Rectal smooth muscle tissue (tissue), 1 donor: ENCODE measurements around the gene ST6GALNAC6.
A peak's percentile ranks its signal among the peaks of the same experiment; 100 is the strongest.
"Not testable (repeated sequence)": the region's sequence is repeated elsewhere in the genome, so short reads cannot be mapped to it uniquely, and the experiment has no call there.

ENCODE experiments used
- H3K27ac ChIP-seq: one replicate; pipeline ENCODE4 v1.7.0; 2013; ENCODE audit warnings: low read depth, low read length, inconsistent platforms
- H3K27me3 ChIP-seq: one replicate; pipeline ENCODE4 v1.7.0; 2013; ENCODE audit warnings: low read length; ENCODE audit not compliant: control insufficient read depth, insufficient read depth
- H3K36me3 ChIP-seq: one replicate; pipeline ENCODE4 v1.7.0; 2013; ENCODE audit warnings: low read length; ENCODE audit not compliant: control insufficient read depth, insufficient read depth
- H3K4me1 ChIP-seq: one replicate; pipeline ENCODE4 v1.7.0; 2013; ENCODE audit warnings: low read length; ENCODE audit not compliant: control insufficient read depth, insufficient read depth
- H3K4me3 ChIP-seq: one replicate; pipeline ENCODE4 v1.7.0; 2013; ENCODE audit warnings: low read length
- H3K9ac ChIP-seq: one replicate; pipeline ENCODE4 v1.7.0; 2013; ENCODE audit warnings: low read length

ST6GALNAC6 gene

DNA sequence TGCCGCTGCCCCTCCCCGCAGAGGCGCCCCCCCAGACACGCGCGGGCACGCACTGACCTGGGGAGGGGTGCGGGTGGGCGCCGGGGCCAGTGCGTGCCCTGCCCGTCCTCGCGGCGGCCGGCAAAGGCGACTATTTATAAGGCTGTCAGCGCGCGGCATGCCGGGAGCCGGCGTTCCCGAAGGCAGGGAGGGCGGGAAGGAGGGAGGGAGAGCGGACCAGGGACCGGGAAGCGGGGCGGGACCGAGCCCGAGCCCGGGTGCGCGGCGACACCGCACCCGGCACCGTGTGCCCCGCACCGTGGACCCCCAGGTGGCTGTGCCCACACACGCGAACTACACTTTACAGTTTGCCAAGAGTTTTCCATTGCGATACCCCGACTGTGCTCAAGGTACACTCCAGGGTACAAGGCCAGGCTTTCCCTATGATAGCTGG lies 21.8 kb downstream of the ST6GALNAC6 start, which contains the start of gene AK1:
Gene AK1 (minus strand): TSS at position 110 of the 433 bp plus-strand sequence. CDS start 3,058 bp downstream, outside the sequence.
- H3K4me3 ChIP-seq, result peak within 1 kb of the TSS; percentile 77
- peaks cover under 1% of the 10 kb centered on the region for H3K36me3 ChIP-seq
- peak within 1 kb of the TSS; percentile 77 for H3K9ac ChIP-seq
- peaks cover 32% of the 10 kb centered on the region for H3K4me1 ChIP-seq
- H3K27ac ChIP-seq, result peak within 1 kb of the TSS; percentile 74
- H3K27me3 ChIP-seq, result no peaks in the 10 kb centered on the region

DNA sequence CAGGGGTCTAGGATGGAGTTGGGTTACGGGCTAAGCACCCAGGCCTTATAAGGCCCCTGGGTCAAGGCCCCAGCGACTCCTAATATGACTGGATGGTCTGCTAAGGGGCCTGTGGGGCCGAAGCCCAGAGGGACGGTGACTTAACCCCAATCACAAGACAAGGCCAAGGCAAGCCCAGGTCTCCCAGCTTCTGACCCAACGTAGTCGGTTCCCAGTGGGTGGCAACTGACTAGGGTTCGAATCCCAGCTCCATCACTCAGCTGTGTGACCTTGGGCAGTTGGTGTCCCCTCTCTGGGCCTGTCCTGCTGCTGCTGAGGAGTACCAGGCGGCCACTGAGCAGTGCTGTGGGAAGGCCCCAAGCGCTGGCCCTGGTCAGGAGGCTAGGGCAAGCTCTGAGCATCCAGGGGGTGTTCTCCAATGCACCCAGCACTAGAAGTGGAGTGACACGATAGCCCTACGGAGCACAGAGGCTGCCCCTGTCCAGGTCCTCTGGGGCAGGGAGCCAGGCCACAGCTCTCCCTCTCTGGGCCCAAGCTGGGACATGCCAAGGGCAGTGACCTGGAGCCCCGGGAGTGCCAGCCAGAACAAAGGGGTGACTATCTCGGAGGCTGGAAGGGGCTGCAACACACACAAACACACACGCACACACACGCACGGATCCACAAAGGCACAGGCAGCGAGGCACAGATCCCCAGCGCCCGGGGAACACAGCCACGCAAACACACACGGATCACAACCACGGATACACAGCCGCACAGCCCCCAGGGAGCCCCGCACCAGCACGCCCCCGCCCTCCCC lies 22.4 kb downstream of the ST6GALNAC6 start:
- H3K36me3 ChIP-seq, result peaks cover 3% of the 10 kb centered on the region
- H3K4me3 ChIP-seq, result peak overlapping the region; percentile 77
- H3K9ac ChIP-seq, result peak overlapping the region; percentile 77
- peak overlapping the region; percentile 74 for H3K27ac ChIP-seq
- peaks cover 32% of the 10 kb centered on the region for H3K4me1 ChIP-seq
- H3K27me3 ChIP-seq, result no peaks in the 10 kb centered on the region

DNA sequence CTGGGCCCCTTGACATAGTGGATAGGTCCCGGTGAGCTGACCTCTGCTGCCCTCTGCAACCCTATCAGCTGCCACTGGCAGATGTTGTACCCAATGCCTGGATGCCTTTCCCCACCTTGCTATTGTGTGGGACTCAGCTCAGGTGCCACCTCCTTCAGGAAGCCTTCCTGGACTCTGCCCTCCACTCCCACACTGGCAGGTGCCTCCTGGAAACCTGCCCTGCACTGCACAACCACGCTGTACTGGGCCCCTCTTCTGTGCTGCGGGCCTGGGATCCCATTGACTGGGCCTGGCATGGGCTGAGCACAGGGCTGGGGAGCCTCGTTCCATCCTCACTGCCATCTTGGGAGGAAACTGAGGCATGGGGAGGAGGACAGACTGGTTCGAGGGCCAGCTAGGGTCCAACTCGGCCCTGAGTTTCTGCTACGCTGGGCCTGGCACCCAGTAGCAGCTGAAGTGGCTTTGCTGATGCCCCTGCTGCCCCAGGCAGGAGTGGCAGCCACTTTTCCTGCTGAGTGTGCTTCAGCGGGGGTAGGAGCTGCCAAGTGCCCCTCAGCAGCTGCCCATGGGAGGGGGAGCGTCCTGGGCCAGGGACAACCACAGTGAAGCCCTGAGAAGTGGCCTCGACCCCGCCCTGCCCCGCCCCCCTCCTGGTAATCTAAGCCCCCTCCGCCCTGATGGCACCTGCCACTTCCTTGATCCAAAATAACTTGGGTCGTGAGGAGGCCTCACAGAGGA lies 23.2 kb downstream of the ST6GALNAC6 start:
- Histone ChIP-seq H3K27me3 (no peaks in the 10 kb centered on the region), H3K27ac (peak overlapping the region; percentile 34), H3K4me3 (peak overlapping the region; percentile 77), H3K36me3 (peaks cover 6% of the 10 kb centered on the region), H3K9ac (no peak overlapping the region), H3K4me1 (peaks cover 32% of the 10 kb centered on the region)

DNA sequence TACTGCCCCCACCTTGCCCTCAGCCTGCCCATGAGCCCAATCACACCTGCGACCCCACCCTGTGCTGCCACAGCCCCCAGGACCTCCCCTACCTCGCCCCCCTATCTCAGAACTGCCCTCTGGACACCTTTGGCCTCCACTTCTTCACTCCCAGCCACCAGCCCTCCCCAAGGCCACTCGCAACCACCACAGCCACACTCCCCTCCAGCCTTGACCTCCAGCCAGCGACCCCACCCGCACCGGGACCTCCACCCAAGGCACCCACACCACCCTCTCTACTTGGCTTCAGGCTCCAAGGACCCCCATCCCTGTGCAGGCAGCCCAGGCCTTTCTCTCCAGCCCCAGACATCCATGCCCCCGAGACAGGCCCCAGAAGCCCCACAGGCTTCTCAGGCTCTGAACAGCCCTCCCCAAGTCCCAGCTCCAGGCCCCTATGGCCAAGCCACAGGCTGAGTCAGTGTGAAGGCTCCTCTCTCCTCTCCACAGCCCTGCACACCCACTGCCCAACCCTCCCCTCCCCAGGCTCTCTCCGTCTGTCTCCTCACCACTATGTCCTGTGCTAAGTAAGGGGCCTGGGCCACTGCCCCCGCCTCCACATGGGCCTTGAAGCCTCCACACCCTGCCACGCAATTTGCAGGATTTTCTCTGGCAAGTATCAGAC lies 24.0 kb downstream of the ST6GALNAC6 start:
- peaks cover 11% of the 10 kb centered on the region for H3K36me3 ChIP-seq
- peaks cover 32% of the 10 kb centered on the region for H3K4me1 ChIP-seq
- no peak overlapping the region for H3K9ac ChIP-seq
- H3K4me3 ChIP-seq, result peak overlapping the region; percentile 9
- H3K27me3 ChIP-seq, result no peaks in the 10 kb centered on the region
- H3K27ac ChIP-seq, result peak overlapping the region; percentile 34

DNA sequence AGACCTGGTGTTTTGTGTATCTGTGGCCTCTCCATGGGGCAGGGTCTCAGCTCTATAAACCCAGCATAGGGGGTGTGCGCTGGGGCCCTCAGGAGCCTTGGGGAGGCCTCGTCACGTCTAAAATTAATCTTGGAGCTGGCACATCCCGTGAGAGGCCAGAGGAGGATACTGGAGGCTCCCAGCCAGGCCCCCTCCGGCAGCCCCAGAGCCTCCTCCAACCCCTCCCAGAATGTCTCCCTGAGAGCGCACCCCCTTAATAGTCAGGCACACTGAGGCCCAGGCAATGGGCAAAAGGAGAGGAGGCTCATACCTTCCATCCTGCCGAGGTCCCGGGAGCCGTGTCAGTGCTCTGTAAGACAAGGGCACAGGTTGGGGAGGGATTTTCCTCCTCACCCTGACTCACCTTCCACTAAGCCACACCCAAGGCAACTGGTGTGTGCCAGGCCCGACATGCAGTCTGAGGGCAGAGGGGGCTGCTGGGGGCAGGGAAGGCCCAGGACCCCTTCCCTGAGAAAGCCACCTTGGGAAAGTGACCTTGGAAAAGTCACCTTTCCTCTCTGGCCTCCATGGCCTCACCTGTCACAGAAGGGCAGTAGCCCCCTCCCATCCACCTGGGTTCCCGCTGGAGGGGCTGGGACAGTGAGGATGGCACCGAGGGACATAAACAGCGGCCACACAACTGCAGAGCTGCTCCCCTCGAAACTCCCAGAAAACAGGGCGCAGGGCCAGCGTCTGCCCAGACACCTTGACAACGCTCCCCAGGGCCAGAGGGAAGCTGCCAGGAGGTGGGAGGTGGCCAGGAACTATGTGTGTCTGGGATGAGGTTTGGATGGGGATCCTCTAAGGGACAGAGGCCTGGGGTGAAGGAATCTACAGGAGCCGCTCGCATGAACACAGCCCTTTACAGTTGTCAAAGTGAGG lies 24.8 kb downstream of the ST6GALNAC6 start:
- Histone ChIP-seq H3K4me1 (peaks cover 32% of the 10 kb centered on the region), H3K9ac (no peak overlapping the region), H3K27me3 (no peaks in the 10 kb centered on the region), H3K4me3 (peak overlapping the region; percentile 40), H3K36me3 (peaks cover 13% of the 10 kb centered on the region), H3K27ac (peak overlapping the region; percentile 21)

DNA sequence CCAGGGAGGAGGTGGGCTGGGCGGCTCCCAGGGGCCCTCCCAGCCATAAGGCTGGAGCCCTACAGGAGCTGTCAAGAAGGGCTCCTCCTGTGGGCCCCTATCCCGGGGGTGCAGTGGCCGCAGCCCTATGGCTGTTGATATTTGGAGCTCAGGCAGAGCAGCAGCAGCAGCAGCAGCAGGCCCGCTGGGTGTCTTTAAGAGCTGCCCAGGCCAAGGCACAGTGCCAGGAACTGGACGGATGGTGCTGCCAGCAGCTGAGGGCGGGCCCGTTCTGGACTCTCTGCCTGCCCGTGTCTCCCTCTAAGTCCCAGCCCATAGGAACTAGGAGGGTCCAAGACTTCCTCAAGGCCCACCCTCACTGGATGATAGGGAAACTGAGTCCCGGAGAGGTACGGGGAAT lies 25.5 kb downstream of the ST6GALNAC6 start:
- Histone ChIP-seq H3K4me1 (peaks cover 32% of the 10 kb centered on the region), H3K27me3 (no peaks in the 10 kb centered on the region), H3K27ac (peak overlapping the region; percentile 21), H3K9ac (no peak overlapping the region), H3K36me3 (peaks cover 16% of the 10 kb centered on the region), H3K4me3 (peak overlapping the region; percentile 40)

DNA sequence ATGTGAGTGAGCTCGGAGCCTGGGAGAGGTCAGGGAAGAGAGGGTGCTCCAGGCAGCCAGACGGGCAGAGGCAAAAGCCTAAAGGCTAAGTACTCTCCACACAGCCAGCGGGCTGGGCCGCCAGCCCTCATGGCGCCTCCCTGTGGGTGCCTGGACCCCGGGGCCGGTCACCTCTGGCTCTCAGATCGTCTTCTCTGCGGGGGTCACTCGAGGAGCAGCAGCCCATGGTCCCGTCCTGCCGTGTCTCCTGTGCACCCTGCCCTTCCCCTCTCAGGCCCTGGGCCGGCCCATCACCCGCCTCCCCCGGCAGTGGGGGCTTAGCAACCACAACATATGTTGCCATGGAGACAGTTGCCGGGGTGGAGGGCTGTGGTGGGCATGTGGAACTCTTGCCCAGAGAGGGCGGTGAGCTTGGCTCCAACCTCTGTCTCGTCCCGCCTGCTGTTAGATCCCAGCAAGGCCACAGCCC lies 26.1 kb downstream of the ST6GALNAC6 start:
- no peak overlapping the region for H3K27ac ChIP-seq
- peak overlapping the region; percentile 27 for H3K4me3 ChIP-seq
- peaks cover 31% of the 10 kb centered on the region for H3K4me1 ChIP-seq
- H3K9ac ChIP-seq, result no peak overlapping the region
- no peaks in the 10 kb centered on the region for H3K27me3 ChIP-seq
- peaks cover 20% of the 10 kb centered on the region for H3K36me3 ChIP-seq

DNA sequence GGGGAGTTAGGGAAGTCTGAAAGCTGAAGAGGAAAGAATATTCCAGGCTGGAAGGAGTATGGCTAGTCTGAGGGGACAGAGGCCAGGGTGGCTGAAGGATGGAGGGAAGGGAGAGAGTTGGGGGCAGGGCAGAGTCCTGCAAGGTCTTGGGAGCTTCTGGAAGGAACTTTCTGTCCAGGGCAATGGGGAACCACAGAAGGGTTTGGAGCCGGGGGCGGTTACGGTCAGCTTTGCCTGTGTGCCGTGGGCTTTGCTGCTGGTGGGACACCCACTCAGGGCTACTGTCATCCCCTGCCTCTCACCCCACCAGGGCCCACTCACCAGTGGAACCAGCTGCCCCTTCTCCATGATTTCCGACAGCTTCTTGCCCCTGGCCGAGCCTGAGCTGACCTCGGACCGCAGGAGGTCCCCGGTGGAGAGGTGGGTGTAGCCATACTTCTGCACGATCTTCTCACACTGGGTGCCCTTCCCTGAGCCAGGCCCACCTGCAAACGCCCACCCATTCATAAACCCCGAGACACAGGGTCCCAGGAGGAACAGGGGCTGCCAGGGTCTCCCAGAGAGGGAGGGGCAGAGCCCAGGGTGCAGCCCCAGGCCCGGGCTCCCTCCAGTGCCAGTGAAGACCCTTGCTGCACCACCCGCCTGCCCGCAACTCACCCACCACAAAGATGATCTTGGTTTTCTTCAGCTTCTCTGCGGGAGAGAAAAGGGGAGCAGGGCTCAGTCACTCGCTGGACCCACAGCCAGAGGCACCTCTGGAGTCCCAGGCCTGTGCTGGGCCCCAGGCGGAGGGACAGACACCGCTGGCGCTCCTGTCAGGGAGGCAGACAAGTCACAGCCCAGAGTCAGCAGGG lies 26.8 kb downstream of the ST6GALNAC6 start:
- H3K4me1 ChIP-seq, result peaks cover 26% of the 10 kb centered on the region

DNA sequence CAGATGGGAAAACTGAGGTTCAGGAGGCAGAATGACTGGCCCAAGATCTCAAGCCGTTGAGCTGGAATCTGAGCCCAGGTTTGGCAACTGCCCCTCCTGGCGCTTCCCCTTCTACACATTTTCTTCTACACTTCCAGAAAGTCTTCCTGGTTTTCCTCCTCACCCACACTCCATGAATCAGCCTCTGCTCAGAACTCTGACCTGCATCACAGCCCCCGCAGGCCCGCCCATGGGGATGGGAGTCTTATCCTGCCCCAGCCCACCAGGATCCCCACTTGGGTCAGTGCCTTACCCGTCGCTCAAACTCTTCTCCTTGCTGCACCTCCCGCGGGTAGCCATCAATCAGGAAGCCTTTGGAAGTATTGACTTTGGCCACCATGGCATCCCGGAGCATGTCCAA lies 27.9 kb downstream of the ST6GALNAC6 start:
- no peak overlapping the region for H3K4me3 ChIP-seq
- H3K27me3 ChIP-seq, result no peaks in the 10 kb centered on the region
- peaks cover 24% of the 10 kb centered on the region for H3K36me3 ChIP-seq
- no peak overlapping the region for H3K9ac ChIP-seq
- H3K27ac ChIP-seq, result no peak overlapping the region
- H3K4me1 ChIP-seq, result peaks cover 22% of the 10 kb centered on the region

More for the DNA sequence above, 26.8 kb downstream of the ST6GALNAC6 start:
- Histone ChIP-seq H3K27me3 (no peaks in the 10 kb centered on the region), H3K36me3 (peaks cover 24% of the 10 kb centered on the region), H3K4me3 (no peak overlapping the region), H3K27ac (no peak overlapping the region), H3K9ac (no peak overlapping the region)

DNA sequence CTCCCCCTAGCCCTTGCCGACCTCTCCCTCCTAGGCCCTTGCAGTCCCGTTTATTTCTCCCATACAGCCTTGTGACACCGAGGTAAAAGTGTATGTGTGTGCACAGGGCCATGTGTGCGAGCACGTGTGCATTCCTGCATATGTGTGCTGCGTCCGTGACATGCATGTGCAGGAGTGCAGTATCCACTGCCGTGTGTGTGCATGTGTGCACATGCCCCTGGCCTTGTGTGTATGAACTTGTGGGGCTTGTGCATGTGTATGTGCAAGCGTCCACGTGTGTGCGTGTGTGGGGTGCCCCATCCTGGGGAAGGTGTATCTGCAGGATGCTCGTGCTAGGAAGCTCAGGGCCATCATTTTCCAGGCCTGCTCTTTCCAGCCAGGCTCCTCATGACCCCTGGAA lies 28.5 kb downstream of the ST6GALNAC6 start:
- no peaks in the 10 kb centered on the region for H3K27me3 ChIP-seq
- peaks cover 20% of the 10 kb centered on the region for H3K4me1 ChIP-seq
- no peak overlapping the region for H3K9ac ChIP-seq
- peaks cover 25% of the 10 kb centered on the region for H3K36me3 ChIP-seq
- no peak overlapping the region for H3K27ac ChIP-seq
- no peak overlapping the region for H3K4me3 ChIP-seq

DNA sequence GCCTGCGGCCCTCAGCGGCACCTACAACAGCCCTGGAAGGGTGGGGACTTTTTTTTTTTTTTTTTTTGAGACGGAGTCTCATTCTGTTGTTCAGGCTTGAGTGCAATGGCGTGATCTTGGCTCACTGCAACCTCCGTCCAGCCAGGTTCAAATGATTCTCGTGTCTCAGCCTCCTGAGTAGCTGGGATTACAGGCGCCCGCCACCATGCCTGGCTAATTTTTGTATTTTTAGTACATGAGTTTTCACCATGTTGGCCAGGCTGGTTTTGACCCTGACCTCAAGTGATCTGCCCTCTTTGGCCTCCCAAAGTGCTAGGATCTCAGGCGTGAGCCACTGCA lies 29.3 kb downstream of the ST6GALNAC6 start:
- H3K27me3 ChIP-seq, H3K27ac ChIP-seq, H3K4me3 ChIP-seq, H3K9ac ChIP-seq: not testable (repeated sequence)
- peaks cover 27% of the 10 kb centered on the region for H3K36me3 ChIP-seq
- H3K4me1 ChIP-seq, result peaks cover 13% of the 10 kb centered on the region
